ENCODE results near the gene ADGRL3.

ADGRL3 gene

GRCh38 chr4:61604054-61604453, 403.9 kb downstream of the ADGRL3 start:
- no peak for DNase-seq (ENCODE audit: low read depth)
- H3K4me3 ChIP-seq (ENCODE audit: control insufficient read depth, low read depth, low read length): no peak overlapping the region
- TF ChIP-seq, protein P1, sequence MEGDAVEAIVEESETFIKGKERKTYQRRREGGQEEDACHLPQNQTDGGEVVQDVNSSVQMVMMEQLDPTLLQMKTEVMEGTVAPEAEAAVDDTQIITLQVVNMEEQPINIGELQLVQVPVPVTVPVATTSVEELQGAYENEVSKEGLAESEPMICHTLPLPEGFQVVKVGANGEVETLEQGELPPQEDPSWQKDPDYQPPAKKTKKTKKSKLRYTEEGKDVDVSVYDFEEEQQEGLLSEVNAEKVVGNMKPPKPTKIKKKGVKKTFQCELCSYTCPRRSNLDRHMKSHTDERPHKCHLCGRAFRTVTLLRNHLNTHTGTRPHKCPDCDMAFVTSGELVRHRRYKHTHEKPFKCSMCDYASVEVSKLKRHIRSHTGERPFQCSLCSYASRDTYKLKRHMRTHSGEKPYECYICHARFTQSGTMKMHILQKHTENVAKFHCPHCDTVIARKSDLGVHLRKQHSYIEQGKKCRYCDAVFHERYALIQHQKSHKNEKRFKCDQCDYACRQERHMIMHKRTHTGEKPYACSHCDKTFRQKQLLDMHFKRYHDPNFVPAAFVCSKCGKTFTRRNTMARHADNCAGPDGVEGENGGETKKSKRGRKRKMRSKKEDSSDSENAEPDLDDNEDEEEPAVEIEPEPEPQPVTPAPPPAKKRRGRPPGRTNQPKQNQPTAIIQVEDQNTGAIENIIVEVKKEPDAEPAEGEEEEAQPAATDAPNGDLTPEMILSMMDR (conservative IDR thresholded peaks at IDR 0.05; ENCODE audit: control insufficient read depth, insufficient read depth, low read depth, low read length): no peak

- H3K4me3 ChIP-seq (ENCODE audit: control insufficient read depth, low read depth, low read length): no peak overlapping the region
- DNase-seq (ENCODE audit: low read depth): no peak
- TF ChIP-seq, protein P1 (conservative IDR thresholded peaks at IDR 0.05; ENCODE audit: control insufficient read depth, insufficient read depth, low read depth, low read length): no peak
Observed at GRCh38 chr4:61605984-61606383, 405.9 kb downstream of the ADGRL3 start.

- H3K4me3 ChIP-seq (ENCODE audit: control insufficient read depth, low read depth, low read length): no peak overlapping the region
- TF ChIP-seq, protein P1 (conservative IDR thresholded peaks at IDR 0.05; ENCODE audit: control insufficient read depth, insufficient read depth, low read depth, low read length): no peak
- DNase-seq (ENCODE audit: low read depth): no peak
Observed at GRCh38 chr4:61614231-61614630, 414.1 kb downstream of the ADGRL3 start.

DNA sequence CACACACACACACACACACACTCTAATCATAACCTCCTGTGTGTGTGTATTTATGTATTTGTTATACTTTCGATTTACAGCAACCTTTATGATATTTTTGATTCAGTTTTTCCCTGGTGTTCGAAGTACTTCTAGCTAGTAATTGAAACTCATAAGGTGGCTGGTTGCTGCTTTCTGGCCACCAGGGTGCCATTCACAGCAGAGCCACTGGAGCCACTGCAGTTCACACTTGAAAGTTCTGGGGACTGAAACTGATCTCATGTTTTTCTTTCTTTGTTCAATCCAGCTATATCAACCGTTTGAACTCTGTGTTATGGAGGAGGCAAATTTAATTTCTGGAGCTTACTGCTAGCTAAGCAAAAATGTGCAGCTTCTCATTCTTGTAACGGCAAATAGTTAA, 419.4 kb downstream of the ADGRL3 start:
- TF ChIP-seq, protein P1 (conservative IDR thresholded peaks at IDR 0.05; ENCODE audit: control insufficient read depth, insufficient read depth, low read depth, low read length): no peak
- H3K4me3 ChIP-seq (ENCODE audit: control insufficient read depth, low read depth, low read length): no peak overlapping the region

GRCh38 chr4:61628282-61628681, 428.2 kb downstream of the ADGRL3 start:
- no peak overlapping the region for H3K4me3 ChIP-seq (ENCODE audit: control insufficient read depth, low read depth, low read length)
- TF ChIP-seq, protein P1 (conservative IDR thresholded peaks at IDR 0.05; ENCODE audit: control insufficient read depth, insufficient read depth, low read depth, low read length): no peak
- no peak for DNase-seq (ENCODE audit: low read depth)

More for the DNA sequence above, 419.4 kb downstream of the ADGRL3 start:
- DNase-seq (ENCODE audit: low read depth): no peak

- TF ChIP-seq, protein P1 (conservative IDR thresholded peaks at IDR 0.05; ENCODE audit: control insufficient read depth, insufficient read depth, low read depth, low read length): no peak
- no peak overlapping the region for H3K4me3 ChIP-seq (ENCODE audit: control insufficient read depth, low read depth, low read length)
- no peak for DNase-seq (ENCODE audit: low read depth)
Observed at GRCh38 chr4:61628727-61629126, 428.6 kb downstream of the ADGRL3 start.

GRCh38 chr4:61630548-61630947, 430.4 kb downstream of the ADGRL3 start:
- DNase-seq (ENCODE audit: low read depth): no peak
- TF ChIP-seq, protein P1 (conservative IDR thresholded peaks at IDR 0.05; ENCODE audit: control insufficient read depth, insufficient read depth, low read depth, low read length): no peak
- no peak overlapping the region for H3K4me3 ChIP-seq (ENCODE audit: control insufficient read depth, low read depth, low read length)
